ENCODE data around the gene POU2F1.
"Not testable (repeated sequence)": the region's sequence is repeated elsewhere in the genome, so short reads cannot be mapped to it uniquely, and the experiment has no call there.

The POU2F1 gene

GRCh38 chr1:167231873-167232450 is 11.3 kb downstream of the POU2F1 start:
- DNase-seq (ENCODE audit: low read depth in 3 of 3): no peak

GRCh38 chr1:167232801-167233200 is 12.1 kb downstream of the POU2F1 start:
- DNase-seq (ENCODE audit: low read depth in 3 of 3): no peak

GRCh38 chr1:167233373-167233772 is 12.7 kb downstream of the POU2F1 start:
- no peak for DNase-seq (ENCODE audit: low read depth in 3 of 3)

GRCh38 chr1:167237000-167237399 is 16.3 kb downstream of the POU2F1 start:
- no peak for DNase-seq (ENCODE audit: low read depth in 3 of 3)

- DNase-seq (ENCODE audit: low read depth in 3 of 3): no peak
Measured at GRCh38 chr1:167238713-167239112, 18.0 kb downstream of the POU2F1 start.

- DNase-seq (ENCODE audit: low read depth in 3 of 3): no peak
Measured at GRCh38 chr1:167239257-167239656, 18.6 kb downstream of the POU2F1 start.

GRCh38 chr1:167244244-167244643 is 23.6 kb downstream of the POU2F1 start:
- no peak for DNase-seq (ENCODE audit: low read depth in 3 of 3)

GRCh38 chr1:167245168-167245567 is 24.5 kb downstream of the POU2F1 start:
- DNase-seq (ENCODE audit: low read depth in 3 of 3): not testable (repeated sequence)

GRCh38 chr1:167246971-167247370 is 26.3 kb downstream of the POU2F1 start:
- DNase-seq (ENCODE audit: low read depth in 3 of 3): no peak

GRCh38 chr1:167247754-167248153 is 27.1 kb downstream of the POU2F1 start:
- no peak for DNase-seq (ENCODE audit: low read depth in 3 of 3)

- DNase-seq (ENCODE audit: low read depth in 3 of 3): no peak
Measured at GRCh38 chr1:167248707-167249642, 28.3 kb downstream of the POU2F1 start.

GRCh38 chr1:167249702-167250101 is 29.0 kb downstream of the POU2F1 start:
- DNase-seq (ENCODE audit: low read depth in 3 of 3): no peak

GRCh38 chr1:167250482-167250881 is 29.8 kb downstream of the POU2F1 start:
- no peak for DNase-seq (ENCODE audit: low read depth in 3 of 3)

- DNase-seq (ENCODE audit: low read depth in 3 of 3): no peak
Measured at GRCh38 chr1:167251472-167251871, 30.8 kb downstream of the POU2F1 start.

GRCh38 chr1:167252986-167253385 is 32.3 kb downstream of the POU2F1 start:
- no peak for DNase-seq (ENCODE audit: low read depth in 3 of 3)

- no peak for DNase-seq (ENCODE audit: low read depth in 3 of 3)
Measured at GRCh38 chr1:167258858-167259257, 38.2 kb downstream of the POU2F1 start.

GRCh38 chr1:167262836-167263235 is 42.1 kb downstream of the POU2F1 start:
- DNase-seq (ENCODE audit: low read depth in 3 of 3): no peak

- no peak for DNase-seq (ENCODE audit: low read depth in 3 of 3)
Measured at GRCh38 chr1:167263344-167263743, 42.7 kb downstream of the POU2F1 start.

- no peak for DNase-seq (ENCODE audit: low read depth in 3 of 3)
Measured at GRCh38 chr1:167263819-167264464, 43.3 kb downstream of the POU2F1 start.

- no peak for DNase-seq (ENCODE audit: low read depth in 3 of 3)
Measured at GRCh38 chr1:167266965-167267364, 46.3 kb downstream of the POU2F1 start.

- DNase-seq (ENCODE audit: low read depth in 3 of 3): no peak
Measured at GRCh38 chr1:167268347-167268787, 47.7 kb downstream of the POU2F1 start.

GRCh38 chr1:167270349-167271092 is 49.8 kb downstream of the POU2F1 start:
- no peak for DNase-seq (ENCODE audit: low read depth in 3 of 3)

Measured in stimulated activated CD4-positive, alpha-beta T cell treated with anti-CD3 and anti-CD28 coated beads, TNF-alpha, amount 100 ng/mL, for 4 hours (primary cell).